Endothelial cell (in vitro differentiated cells): ENCODE data around the gene PLVAP. TPM values are rescaled to one million over a fixed set of nuclear protein-coding genes. Genes with fewer than 3 reads are reported as not detected.

Experiments
- DNase-seq: peaks from one replicate; pipeline ENCODE4 v3.0.0; 2021; ENCODE audit warnings: low spot score
- H3K27ac Mint-ChIP-seq: one replicate; pipeline ENCODE4 v1.8.0; 2021; ENCODE audit warnings: mixed read lengths, inconsistent platforms; ENCODE audit not compliant: unreplicated experiment
- H3K27me3 Mint-ChIP-seq: one replicate; pipeline ENCODE4 v1.8.0; 2021; ENCODE audit warnings: mild to moderate bottlenecking, moderate library complexity, mixed read lengths, inconsistent platforms; ENCODE audit not compliant: unreplicated experiment
- H3K36me3 Mint-ChIP-seq: one replicate; pipeline ENCODE4 v1.8.0; 2021; ENCODE audit warnings: mild to moderate bottlenecking, low read depth, mixed read lengths, inconsistent platforms; ENCODE audit not compliant: unreplicated experiment
- H3K4me1 Mint-ChIP-seq: one replicate; pipeline ENCODE4 v1.8.0; 2021; ENCODE audit warnings: mild to moderate bottlenecking, mixed read lengths, inconsistent platforms; ENCODE audit not compliant: unreplicated experiment
- H3K4me3 Mint-ChIP-seq: one replicate; pipeline ENCODE4 v1.8.0; 2021; ENCODE audit warnings: mild to moderate bottlenecking, mixed read lengths, inconsistent platforms; ENCODE audit not compliant: unreplicated experiment
- H3K9me3 Mint-ChIP-seq: one replicate; pipeline ENCODE4 v1.8.0; 2021; ENCODE audit warnings: mixed read lengths, inconsistent platforms; ENCODE audit not compliant: unreplicated experiment
- CTCF ChIP-seq: fragments of 200-600 bp; sonication (generic); IDR thresholded peaks from one replicate; pipeline ENCODE4 v1.5.0; 2021; ENCODE audit warnings: antibody characterized with exemption; ENCODE audit not compliant: unreplicated experiment
- total RNA-seq: library from RNA; stranded (reverse); fragmentation: NEBNext Ultra II Directional; extraction: Animal tissue kit (Norgen Biotek cat#: 25700); gene quantifications from one replicate; pipeline ENCODE4 v1.2.1, GENCODE V29; 2021; ENCODE audit not compliant: unreplicated experiment

Gene PLVAP
- total RNA-seq, 1 donor from 2014 or later, result 1,569 TPM

- Mint-ChIP-seq H3K27ac (peak within 1 kb of the TSS; percentile 72), H3K9me3 (no peaks in the 10 kb centered on the region), H3K4me1 (peaks cover 34% of the 10 kb centered on the region), H3K4me3 (peak within 1 kb of the TSS; percentile 88), H3K27me3 (peaks cover 6% of the 10 kb centered on the region), H3K36me3 (peaks cover 4% of the 10 kb centered on the region)
- no peak for TF ChIP-seq CTCF
- DNase-seq, result no peak
Measured at GRCh38 chr19:17405250-17406045, 28.3 kb upstream of the PLVAP start, which contains the start of gene BST2. Gene BST2, minus strand, starts transcription at chr19:17405630. Its CDS starts 55 bp downstream, at chr19:17405575.

GRCh38 chr19:17404621-17405249 is 27.6 kb upstream of the PLVAP start:
- Mint-ChIP-seq H3K4me1 (peaks cover 35% of the 10 kb centered on the region), H3K27me3 (peaks cover 9% of the 10 kb centered on the region), H3K27ac (peak overlapping the region; percentile 72), H3K9me3 (no peaks in the 10 kb centered on the region), H3K36me3 (peaks cover 4% of the 10 kb centered on the region), H3K4me3 (peak overlapping the region; percentile 88)
- no peak for TF ChIP-seq CTCF
- no peak for DNase-seq

GRCh38 chr19:17404015-17404414 is 26.9 kb upstream of the PLVAP start:
- no peaks in the 10 kb centered on the region for H3K9me3 Mint-ChIP-seq
- DNase-seq, result no peak
- H3K27me3 Mint-ChIP-seq, result peaks cover 9% of the 10 kb centered on the region
- peaks cover 35% of the 10 kb centered on the region for H3K4me1 Mint-ChIP-seq
- H3K27ac Mint-ChIP-seq, result peak overlapping the region; percentile 48
- no peak for TF ChIP-seq CTCF
- H3K4me3 Mint-ChIP-seq, result peak overlapping the region; percentile 88
- H3K36me3 Mint-ChIP-seq, result peaks cover 4% of the 10 kb centered on the region

GRCh38 chr19:17402982-17403855 is 26.1 kb upstream of the PLVAP start:
- DNase-seq, result peak; percentile 67
- H3K27ac Mint-ChIP-seq, result no peak overlapping the region
- H3K36me3 Mint-ChIP-seq, result peaks cover 4% of the 10 kb centered on the region
- H3K4me1 Mint-ChIP-seq, result peaks cover 38% of the 10 kb centered on the region
- no peaks in the 10 kb centered on the region for H3K9me3 Mint-ChIP-seq
- peak overlapping the region; percentile 88 for H3K4me3 Mint-ChIP-seq
- peaks cover 9% of the 10 kb centered on the region for H3K27me3 Mint-ChIP-seq
- TF ChIP-seq CTCF, result no peak
